ENCODE results near the gene TFDP1.

GRCh38 chr13:113605866-113606438 lies 21.4 kb downstream of the TFDP1 start:
- TF ChIP-seq CTCF (conservative IDR thresholded peaks at IDR 0.05) (no peak), EZH2 (IDR thresholded peaks at IDR 0.05; ENCODE audit: low read depth) (no peak)
